BE2C (cell line): ENCODE measurements around the gene C3.
"Not testable (repeated sequence)": the region's sequence is repeated elsewhere in the genome, so short reads cannot be mapped to it uniquely, and the experiment has no call there.

Experiments used
- DNase-seq: peaks from one replicate; pipeline ENCODE4 v3.0.0-alpha.2; 2020
- H3K27me3 ChIP-seq: fragments of 250-450 bp; sonication (Bioruptor Pico); 2 replicates; pipeline ENCODE4 v1.5.1; 2020; ENCODE audit warnings: mild to moderate bottlenecking
- H3K36me3 ChIP-seq: fragments of 250-450 bp; sonication (Bioruptor Pico); 2 replicates; pipeline ENCODE4 v1.5.1; 2020; ENCODE audit warnings: mild to moderate bottlenecking
- H3K4me1 ChIP-seq: fragments of 250-450 bp; sonication (Bioruptor Pico); 2 replicates; pipeline ENCODE4 v1.5.1; 2020
- H3K4me3 ChIP-seq: 2 replicates; pipeline ENCODE4 v1.5.1; 2011; ENCODE audit warnings: low read depth, low read length
- H3K9me3 ChIP-seq: fragments of 250-450 bp; sonication (Bioruptor Pico); 2 replicates; pipeline ENCODE4 v1.5.1; 2020
- TF ChIP-seq, protein P1 (sequence below): IDR thresholded peaks from 2 replicates; pipeline ENCODE4 v1.5.1; 2012; ENCODE audit warnings: mild to moderate bottlenecking, low read depth, low read length

C3 gene

DNA sequence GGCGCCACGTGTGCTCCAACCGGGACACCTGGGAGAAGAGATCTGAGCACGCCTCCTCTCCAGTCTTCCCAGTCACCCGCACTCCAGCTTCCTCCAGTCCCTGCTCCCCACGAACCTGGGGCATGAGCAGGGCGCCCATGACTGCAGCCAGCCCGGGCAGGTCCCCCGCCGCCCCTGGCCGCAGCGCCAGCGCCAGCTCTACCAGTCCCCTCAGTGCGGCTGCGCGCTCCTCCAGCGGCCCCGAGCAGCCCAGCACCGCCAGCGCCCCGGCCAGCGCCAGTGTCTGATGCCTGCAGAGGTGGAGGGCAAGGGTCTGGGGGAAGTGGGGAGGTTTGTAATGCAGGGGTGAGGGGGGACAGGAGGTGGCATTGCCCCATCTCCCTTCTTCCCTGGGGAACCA lies 33.7 kb upstream of the C3 start:
- no peak overlapping the region for H3K4me3 ChIP-seq
- TF ChIP-seq, protein P1, sequence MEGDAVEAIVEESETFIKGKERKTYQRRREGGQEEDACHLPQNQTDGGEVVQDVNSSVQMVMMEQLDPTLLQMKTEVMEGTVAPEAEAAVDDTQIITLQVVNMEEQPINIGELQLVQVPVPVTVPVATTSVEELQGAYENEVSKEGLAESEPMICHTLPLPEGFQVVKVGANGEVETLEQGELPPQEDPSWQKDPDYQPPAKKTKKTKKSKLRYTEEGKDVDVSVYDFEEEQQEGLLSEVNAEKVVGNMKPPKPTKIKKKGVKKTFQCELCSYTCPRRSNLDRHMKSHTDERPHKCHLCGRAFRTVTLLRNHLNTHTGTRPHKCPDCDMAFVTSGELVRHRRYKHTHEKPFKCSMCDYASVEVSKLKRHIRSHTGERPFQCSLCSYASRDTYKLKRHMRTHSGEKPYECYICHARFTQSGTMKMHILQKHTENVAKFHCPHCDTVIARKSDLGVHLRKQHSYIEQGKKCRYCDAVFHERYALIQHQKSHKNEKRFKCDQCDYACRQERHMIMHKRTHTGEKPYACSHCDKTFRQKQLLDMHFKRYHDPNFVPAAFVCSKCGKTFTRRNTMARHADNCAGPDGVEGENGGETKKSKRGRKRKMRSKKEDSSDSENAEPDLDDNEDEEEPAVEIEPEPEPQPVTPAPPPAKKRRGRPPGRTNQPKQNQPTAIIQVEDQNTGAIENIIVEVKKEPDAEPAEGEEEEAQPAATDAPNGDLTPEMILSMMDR, result no peak
- no peaks in the 10 kb centered on the region for H3K27me3 ChIP-seq
- no peaks in the 10 kb centered on the region for H3K9me3 ChIP-seq
- H3K36me3 ChIP-seq, result no peaks in the 10 kb centered on the region
- no peaks in the 10 kb centered on the region for H3K4me1 ChIP-seq
- DNase-seq, result no peak

DNA sequence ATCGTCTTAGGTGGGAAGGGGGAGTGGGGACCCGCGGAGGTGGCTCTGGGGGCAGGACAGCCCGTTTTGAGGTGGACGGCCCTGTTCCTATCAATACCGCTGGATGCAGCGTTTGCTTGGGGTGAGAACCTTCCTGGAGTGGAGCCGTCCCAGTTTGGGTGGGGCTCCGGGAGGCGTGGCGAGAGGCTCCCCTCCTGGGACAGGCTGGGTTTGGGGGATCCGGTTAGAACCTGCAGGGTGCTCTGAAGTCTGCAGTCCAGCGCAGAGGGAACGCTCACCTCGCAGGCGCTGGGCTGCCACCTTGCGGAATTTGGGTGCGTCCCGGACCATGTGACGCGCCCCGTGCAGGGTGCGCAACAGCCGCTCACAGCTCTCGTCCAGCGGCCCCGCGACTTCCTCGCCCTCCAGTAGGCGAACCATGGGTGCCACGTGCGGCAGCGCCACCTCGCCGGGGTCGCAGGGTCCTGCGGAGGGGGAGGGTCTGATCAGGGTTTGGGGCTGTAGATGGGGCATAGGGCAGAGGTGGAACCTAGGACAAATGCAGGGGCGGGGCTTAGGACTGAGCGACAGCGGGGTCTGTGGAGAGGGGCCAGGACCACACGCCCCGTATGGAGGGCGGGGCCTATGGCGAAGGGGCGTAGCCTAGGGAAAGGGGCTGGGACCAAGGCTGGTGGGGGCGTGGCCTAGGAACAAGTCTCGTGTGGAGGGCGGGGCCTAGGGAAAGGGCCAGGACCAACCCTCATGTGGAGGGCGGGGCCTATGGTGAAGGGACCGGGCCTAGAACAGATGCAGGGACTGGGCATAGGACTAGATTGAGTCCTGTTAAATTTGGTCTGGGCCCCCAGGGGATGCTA lies 33.0 kb upstream of the C3 start:
- Histone ChIP-seq H3K9me3 (no peaks in the 10 kb centered on the region), H3K4me1 (no peaks in the 10 kb centered on the region), H3K27me3 (no peaks in the 10 kb centered on the region), H3K36me3 (no peaks in the 10 kb centered on the region), H3K4me3 (peak overlapping the region; percentile 49)
- TF ChIP-seq, protein P1, result peak; percentile 28; the same call in 1 of the 2 replicates
- DNase-seq, result peak; percentile 90

DNA sequence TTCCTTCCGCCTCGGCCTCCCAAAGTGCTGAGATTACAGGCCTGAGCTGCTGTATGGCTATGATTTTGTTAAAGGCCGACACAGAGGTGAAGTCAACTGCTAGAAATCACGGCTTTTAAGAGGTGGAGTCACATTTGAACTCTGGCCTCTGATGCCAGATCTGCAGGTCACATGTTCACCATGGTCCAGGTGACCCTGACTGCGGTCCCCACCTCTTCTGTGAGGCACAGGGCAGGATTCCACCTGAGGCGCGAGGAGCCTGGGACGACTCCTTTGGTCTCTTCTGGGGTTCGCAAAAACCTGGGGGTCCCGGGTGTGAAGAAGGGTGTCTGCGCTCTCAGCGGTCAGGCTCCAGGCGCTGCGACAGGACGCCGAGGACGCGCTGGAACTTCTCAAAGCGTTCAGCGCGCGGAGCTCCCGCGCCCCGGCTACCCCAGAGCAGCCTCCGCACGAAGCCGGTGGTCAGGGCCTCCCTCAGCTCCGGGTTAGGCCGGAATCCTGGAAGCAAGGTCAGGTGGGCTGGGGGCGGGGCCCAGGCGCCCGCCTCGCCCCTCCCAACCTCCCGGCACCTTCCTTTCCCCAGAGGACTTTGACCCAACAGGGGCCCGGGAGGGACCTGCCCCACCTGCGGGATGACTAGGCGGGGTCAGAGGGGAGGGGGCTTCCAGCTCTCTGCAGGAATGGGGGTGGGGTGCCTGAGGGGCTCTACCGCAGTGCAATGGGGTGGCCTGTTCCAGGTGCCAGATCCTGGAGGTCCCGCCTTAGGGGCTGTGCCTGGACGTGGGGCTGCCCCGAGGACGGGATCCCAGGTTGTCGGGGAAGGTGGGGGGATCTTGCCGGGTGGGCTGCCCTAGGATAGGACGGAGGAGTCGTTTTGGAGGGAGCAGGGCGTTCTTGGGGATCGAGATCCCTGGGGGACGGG lies 32.1 kb upstream of the C3 start:
- Histone ChIP-seq H3K9me3 (no peaks in the 10 kb centered on the region; the same call in 1 of the 2 replicates), H3K4me1 (no peaks in the 10 kb centered on the region), H3K4me3 (peak overlapping the region; percentile 49; the same call in 1 of the 2 replicates), H3K27me3 (no peaks in the 10 kb centered on the region), H3K36me3 (no peaks in the 10 kb centered on the region)
- DNase-seq, result no peak
- TF ChIP-seq, protein P1, result no peak

DNA sequence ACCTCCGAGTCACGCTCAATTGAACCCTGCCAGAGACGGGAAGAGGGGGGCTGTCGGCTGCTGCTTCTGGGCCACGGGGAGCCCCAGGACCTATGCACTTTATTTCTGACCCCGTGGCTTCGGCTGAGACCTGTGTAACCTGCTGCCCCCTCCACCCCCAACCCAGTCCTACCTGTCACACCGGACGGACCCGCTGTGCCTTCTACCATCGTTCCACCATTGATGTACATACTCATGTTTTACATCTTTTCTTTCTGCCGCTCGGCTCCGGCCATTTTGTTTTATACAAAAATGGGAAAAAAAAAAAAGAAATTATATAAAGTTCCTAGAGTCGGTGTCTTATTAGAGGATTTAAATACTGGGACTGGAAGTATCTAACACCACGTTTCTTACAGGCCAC lies 30.7 kb upstream of the C3 start:
- H3K4me1 ChIP-seq, result no peaks in the 10 kb centered on the region
- H3K36me3 ChIP-seq, result no peaks in the 10 kb centered on the region
- no peaks in the 10 kb centered on the region; the same call in 1 of the 2 replicates for H3K9me3 ChIP-seq
- TF ChIP-seq, protein P1, result no peak
- DNase-seq, result no peak
- H3K4me3 ChIP-seq, result no peak overlapping the region
- no peaks in the 10 kb centered on the region for H3K27me3 ChIP-seq

DNA sequence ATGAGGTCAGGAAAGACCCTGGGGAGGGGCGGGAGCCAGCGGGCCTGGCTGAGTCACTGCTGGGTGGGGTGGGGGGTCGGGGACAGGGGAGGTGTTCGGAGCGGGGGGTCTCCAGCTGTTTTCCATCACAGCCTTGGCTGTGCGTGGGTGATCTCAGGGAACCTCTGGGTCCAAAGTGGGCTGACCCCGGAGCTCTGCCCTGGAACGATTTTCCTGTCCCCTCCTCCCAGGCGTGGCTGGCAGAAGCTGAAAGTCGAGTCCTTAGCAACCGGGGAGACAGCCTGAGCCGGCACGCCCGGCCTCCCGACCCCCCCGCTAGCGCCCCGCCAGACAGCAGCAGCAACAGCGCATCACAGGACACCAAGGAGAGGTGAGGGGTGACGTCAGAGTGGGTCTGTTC lies 29.6 kb upstream of the C3 start:
- H3K36me3 ChIP-seq, result no peaks in the 10 kb centered on the region
- no peak for DNase-seq
- TF ChIP-seq, protein P1, result no peak
- no peaks in the 10 kb centered on the region; the same call in 1 of the 2 replicates for H3K9me3 ChIP-seq
- no peaks in the 10 kb centered on the region for H3K27me3 ChIP-seq
- H3K4me1 ChIP-seq, result peaks cover 5% of the 10 kb centered on the region
- H3K4me3 ChIP-seq, result no peak overlapping the region

DNA sequence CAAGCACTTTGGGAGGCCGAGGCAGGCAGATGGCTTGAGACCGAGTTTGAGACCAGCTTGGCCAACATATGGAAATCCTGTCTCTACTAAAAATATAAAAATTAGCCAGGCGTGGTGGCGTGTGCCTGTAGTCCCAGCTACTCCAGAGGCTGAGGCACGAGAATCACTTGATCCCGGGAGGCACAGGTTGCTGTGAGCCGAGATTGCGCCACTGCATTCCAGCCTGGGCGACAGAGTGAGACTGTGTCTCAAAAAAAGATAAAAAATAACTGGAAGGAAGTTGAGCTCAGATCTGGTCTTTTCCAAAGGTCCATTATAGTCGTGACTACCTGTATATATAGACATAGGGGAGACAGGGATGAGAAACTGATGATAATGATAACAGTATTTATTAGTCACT lies 28.1 kb upstream of the C3 start:
- not testable (repeated sequence) for H3K36me3 ChIP-seq, H3K4me1 ChIP-seq, H3K9me3 ChIP-seq

More for the DNA sequence above, 28.1 kb upstream of the C3 start:
- not testable (repeated sequence) for H3K4me3 ChIP-seq, H3K27me3 ChIP-seq, DNase-seq
